ENCODE results near the gene ABAT.
"Not testable (repeated sequence)": the region's sequence is repeated elsewhere in the genome, so short reads cannot be mapped to it uniquely, and the experiment has no call there.

GRCh38 chr16:8651958-8652357 lies 22.5 kb upstream of the ABAT start:
- TF ChIP-seq CTCF (IDR thresholded peaks at IDR 0.05 in 4 of 5, conservative IDR thresholded peaks at IDR 0.05 in 1 of 5); POLR2A (IDR thresholded peaks at IDR 0.05): not testable (repeated sequence)

Measured in gastrocnemius medialis (tissue), 4 donors.